K562 (cell line): ENCODE measurements around the gene KCND2. TPM values are rescaled to one million over a fixed set of nuclear protein-coding genes. Genes with fewer than 3 reads are reported as not detected.

ENCODE experiments used
- ATAC-seq: fragments of 200-7000 bp; cut with Tn5 transposase; 3 replicates; pipeline ENCODE4 v1.9.1; 2020; ENCODE audit warnings: moderate library complexity
- BruUV-seq: library from RNA; stranded (reverse); fragments of 400-500 nt; replicated peaks from 2 replicates; lab custom pipeline; 2021; lab: Mats Ljungman, UMichigan
- CTCF ChIA-PET: fragments of 300-600 bp; formaldehyde crosslinking; extraction: SDS; loops from one replicate; lab custom pipeline; 2021; ENCODE audit warnings: low intra/inter-chr PET ratio; lab: Yijun Ruan, JAX
- POLR2A ChIA-PET: fragments of 300-600, 350-650 bp; sonication (Branson Sonifier 250); formaldehyde crosslinking; extraction: SDS; loops from one replicate; lab custom pipeline; 2021; ENCODE audit warnings: antibody characterized with exemption, inconsistent platforms; lab: Yijun Ruan, JAX
- DNase-seq, 4 experiments: peaks; one replicate each; pipeline versions ENCODE4 v3.0.0 to v3.0.0-alpha.2; 2011 to 2018; ENCODE audit warnings: low spot score in 3 of 4, mixed read lengths in 3 of 4; ENCODE audit errors: extremely low read depth in 1 of 4
- FAIRE-seq: peaks from 2 replicates; lab custom pipeline; 2011; peaks lifted over from hg19 to GRCh38; lab: Jason Lieb, UNC
- H2AFZ ChIP-seq: 2 replicates; pipeline ENCODE4 v1.6.0; 2011; ENCODE audit warnings: low read depth, low read length, control low read depth, inconsistent platforms
- H3K27ac ChIP-seq: fragments of 200-600 bp; 3 replicates; pipeline ENCODE4 v1.8.0; 2011; ENCODE audit warnings: low read depth, mild to moderate bottlenecking, control low read depth, inconsistent platforms, low read length, moderate library complexity, mixed read lengths; ENCODE audit errors: extremely low read depth
- H3K27me3 ChIP-seq, 2 experiments: fragments of 300-600 bp in 1 of 2; 2 replicates in 1 of 2; 3 replicates in 1 of 2; pipeline versions ENCODE4 v1.6.0 to v1.8.0; 2011; ENCODE audit warnings: inconsistent platforms in 2 of 2, low read length in 2 of 2, mild to moderate bottlenecking in 1 of 2, mixed read lengths in 1 of 2, moderate library complexity in 1 of 2; ENCODE audit not compliant: control insufficient read depth in 2 of 2, insufficient read depth in 2 of 2
- H3K36me3 ChIP-seq: fragments of 300-600 bp; 3 replicates; pipeline ENCODE4 v1.8.0; 2011; ENCODE audit warnings: mild to moderate bottlenecking, low read length, inconsistent platforms; ENCODE audit not compliant: control insufficient read depth, insufficient read depth
- H3K4me1 ChIP-seq, 2 experiments: fragments of 200-600 bp in 1 of 2; replicated peaks in 1 of 2; 2 replicates in 1 of 2; 3 replicates in 1 of 2; pipeline versions ENCODE4 v1.5.1 to v1.8.0; 2011; ENCODE audit warnings: inconsistent platforms in 2 of 2, low read length in 2 of 2, mild to moderate bottlenecking in 1 of 2, mixed read lengths in 1 of 2, moderate library complexity in 1 of 2; ENCODE audit not compliant: control insufficient read depth in 2 of 2, insufficient read depth in 2 of 2
- H3K4me2 ChIP-seq: 2 replicates; pipeline ENCODE4 v1.6.1; 2011; ENCODE audit warnings: low read length, control low read depth, inconsistent platforms, mixed read lengths; ENCODE audit not compliant: insufficient read depth
- H3K4me3 ChIP-seq: fragments of 200-600 bp; sonication (generic), shearing (Covaris generic); 2 replicates; pipeline ENCODE4 v1.5.1; 2016; ENCODE audit warnings: control low read depth, inconsistent platforms
- H3K79me2 ChIP-seq: fragments of 200-600 bp; 3 replicates; pipeline ENCODE4 v1.8.0; 2011; ENCODE audit warnings: low read length, inconsistent platforms; ENCODE audit not compliant: control insufficient read depth, insufficient read depth
- H3K9ac ChIP-seq, 2 experiments: 2 replicates each; pipeline versions ENCODE4 v1.6.0 to v1.6.1; 2011; ENCODE audit warnings: low read depth in 2 of 2, low read length in 2 of 2, control low read depth in 1 of 2, inconsistent platforms in 1 of 2, mild to moderate bottlenecking in 1 of 2, mixed read lengths in 1 of 2; ENCODE audit not compliant: insufficient read depth in 1 of 2
- H3K9me1 ChIP-seq: one replicate; pipeline ENCODE4 v1.6.0; 2011; ENCODE audit warnings: inconsistent platforms, mild to moderate bottlenecking, low read length, moderate library complexity; ENCODE audit not compliant: control insufficient read depth, insufficient read depth
- H3K9me3 ChIP-seq: replicated peaks from 2 replicates; pipeline ENCODE4 v1.5.1; 2011; ENCODE audit warnings: low read depth, low read length, inconsistent platforms; ENCODE audit not compliant: control insufficient read depth, insufficient read depth
- H4K20me1 ChIP-seq: replicated peaks from 2 replicates; pipeline ENCODE4 v1.6.1; 2011; ENCODE audit warnings: low read length, inconsistent platforms, mixed read lengths; ENCODE audit not compliant: control insufficient read depth, insufficient read depth
- ATF4 ChIP-seq: fragments of 450-650 bp; formaldehyde crosslinking; IDR thresholded peaks from 2 replicates; pipeline ENCODE4 v1.4.0; 2022; ENCODE audit warnings: mild to moderate bottlenecking, moderate library complexity
- CEBPG ChIP-seq, 3 experiments: fragments of 200-800 bp in 1 of 3; sonication (Bioruptor generic) in 1 of 3; sonication (generic) in 1 of 3; formaldehyde crosslinking in 1 of 3; IDR thresholded peaks in 2 of 3; conservative IDR thresholded peaks in 1 of 3; 2 replicates each; pipeline versions ENCODE4 v1.6.1 to v1.8.0; 2016 to 2022; ENCODE audit warnings: missing compliant biosample characterization in 2 of 3, missing genetic modification characterization in 2 of 3, mild to moderate bottlenecking in 1 of 3, missing genetic modification reagents in 1 of 3
- HLTF ChIP-seq: fragments of 450-650 bp; IDR thresholded peaks from 2 replicates; pipeline ENCODE4 v1.6.1; 2016
- MED1 ChIP-seq: sonication (generic); formaldehyde crosslinking; IDR thresholded peaks from 2 replicates; pipeline ENCODE4 v1.8.1; 2023; ENCODE audit warnings: missing genetic modification reagents, borderline replicate concordance
- SFPQ ChIP-seq: fragments of 200-400 bp; formaldehyde crosslinking; IDR thresholded peaks from 2 replicates; pipeline ENCODE4 v1.6.1; 2017; ENCODE audit warnings: mild to moderate bottlenecking, low read depth, low read length, moderate library complexity
- TCF7 ChIP-seq: sonication (generic); IDR thresholded peaks from 2 replicates; pipeline ENCODE4 v1.6.1; 2016; ENCODE audit warnings: antibody characterized with exemption, borderline replicate concordance
- TFAM ChIP-seq: fragments of 250-450 bp; sonication (Bioruptor Pico); conservative IDR thresholded peaks from 2 replicates; pipeline ENCODE4 v1.5.0; 2021; ENCODE audit warnings: mild to moderate bottlenecking, moderate library complexity
- WGBS: fragments of 100-300 bp; shearing (Covaris generic); methylation state at CpG from one replicate; pipeline ENCODE4 v1.1.6; 2016; ENCODE audit warnings: low coverage, mixed read lengths; ENCODE audit not compliant: insufficient coverage; ENCODE audit errors: missing lambda C conversion rate; 5-methylcytosine and 5-hydroxymethylcytosine counted together
- in situ Hi-C: fragments of 300-500 bp; cut with MboI; formaldehyde crosslinking; loops from 4 replicates; pipeline ENCODE4 v1.15.0; 2018; ENCODE audit warnings: inconsistent platforms, mixed read lengths
- intact Hi-C: fragments of 100-400 bp; cut with micrococcal nuclease; formaldehyde crosslinking; loops from 2 replicates; pipeline ENCODE4 v1.14.2; 2022
- polyA plus RNA-seq, 8 experiments: library from polyadenylated mRNA; depleted of rRNA in 4 of 8; stranded (reverse) in 5 of 8; unstranded in 3 of 8; fragments of >200 nt; fragmentation: Nextera tagmentation in 2 of 8; fragmentation: Illumina TruSeq in 1 of 8; extraction: Ambion mirVana in 2 of 8; extraction: Trizol in 1 of 8; gene quantifications; 2 replicates each; pipeline versions ENCODE4 v1.2.1 to v1.2.3, GENCODE V29; 2011 to 2014; ENCODE audit warnings: inconsistent platforms in 1 of 8, missing spikeins in 1 of 8
- total RNA-seq, 7 experiments: library from RNA; depleted of rRNA in 6 of 7; stranded (reverse); fragments of >200 nt in 6 of 7; fragmentation: Illumina TruSeq in 2 of 7; extraction: Trizol in 2 of 7; gene quantifications; 2 replicates each; pipeline versions ENCODE4 v1.2.1 to v1.2.3, GENCODE V29; 2011 to 2021; ENCODE audit warnings: low replicate concordance in 1 of 7

Gene KCND2
- total and polyA plus RNA-seq, 9 of the 15 experiments (the other 6 are each of a cell fraction or from before 2014, with no cell fraction given): 0.03 to 0.12 TPM; not detected in 7

- FAIRE-seq (no peak), ATAC-seq (no peak), DNase-seq (no peak)
- BruUV-seq: no TSS peak
- WGBS: 0% methylated on average over 1 of the region's 1 CpG
- Histone ChIP-seq H3K4me1 (no peaks in the 10 kb centered on the region), H3K9me3 (0 out of 2 replicates have a peak, but pooled peaks cover 2% of the 10 kb centered on the region), H3K4me2 (no peak overlapping the region), H3K79me2 (no peaks in the 10 kb centered on the region), H3K4me3 (no peak overlapping the region), H3K27ac (no peak overlapping the region), H3K9ac (no peak overlapping the region), H3K27me3 (no peaks in the 10 kb centered on the region), H3K9me1 (no peaks in the 10 kb centered on the region), H2AFZ (no peak overlapping the region), H3K36me3 (no peaks in the 10 kb centered on the region), H4K20me1 (no peaks in the 10 kb centered on the region)
- TF ChIP-seq SFPQ (no peak), HLTF (no peak), MED1 (CRISPR knock-in tag) (no peak), TFAM (CRISPR knock-in tag) (no peak), TCF7 (no peak), CEBPG (CRISPR knock-in tag; IDR thresholded peaks at IDR 0.05) (no peak), CEBPG (tag; conservative IDR thresholded peaks at IDR 0.05 in 1 of 2, IDR thresholded peaks at IDR 0.05 in 1 of 2) (no peak), ATF4 (CRISPR knock-in tag) (no peak)
- ChIA-PET POLR2A (no interaction called here), CTCF (no interaction called here)
- intact Hi-C loops (no loop called here), in situ Hi-C loops (no loop called here)
Observed at GRCh38 chr7:120254845-120255244, 18.1 kb upstream of the KCND2 start.
